Jurkat, Clone E6-1 (cell line): ENCODE results near the gene CDH4.
"Not testable (repeated sequence)": the region's sequence is repeated elsewhere in the genome, so short reads cannot be mapped to it uniquely, and the experiment has no call there.

Experiments
- DNase-seq: peaks from one replicate; pipeline ENCODE4 v3.0.0-alpha.2; 2011; ENCODE audit warnings: low read depth, low spot score
- H3K4me3 ChIP-seq: 2 replicates; pipeline ENCODE4 v1.5.1; 2011; ENCODE audit warnings: mild to moderate bottlenecking, low read length, control low read depth, moderate library complexity

Gene CDH4

GRCh38 chr20:61969806-61970205 is 717.7 kb downstream of the CDH4 start:
- DNase-seq = no peak
- no peak overlapping the region for H3K4me3 ChIP-seq

DNA sequence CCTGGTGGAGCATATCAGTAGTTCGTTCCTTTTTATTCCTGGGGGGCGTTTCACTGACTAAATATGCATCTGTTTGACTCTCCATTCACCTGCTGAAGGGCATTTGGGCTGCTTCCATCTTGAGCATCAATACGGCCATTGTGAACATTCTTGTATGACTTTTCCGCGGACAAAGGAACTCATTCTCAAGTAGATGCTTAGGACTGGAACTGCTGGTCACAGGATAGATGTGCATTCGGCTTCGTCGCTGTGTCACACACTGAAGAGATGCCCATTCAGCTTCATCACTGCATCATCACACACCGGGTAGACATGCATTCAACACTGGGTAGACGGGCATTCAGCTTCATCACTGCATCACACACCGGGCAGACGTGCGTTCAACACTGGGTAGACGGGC is 718.3 kb downstream of the CDH4 start:
- no peak overlapping the region for H3K4me3 ChIP-seq
- no peak for DNase-seq

DNA sequence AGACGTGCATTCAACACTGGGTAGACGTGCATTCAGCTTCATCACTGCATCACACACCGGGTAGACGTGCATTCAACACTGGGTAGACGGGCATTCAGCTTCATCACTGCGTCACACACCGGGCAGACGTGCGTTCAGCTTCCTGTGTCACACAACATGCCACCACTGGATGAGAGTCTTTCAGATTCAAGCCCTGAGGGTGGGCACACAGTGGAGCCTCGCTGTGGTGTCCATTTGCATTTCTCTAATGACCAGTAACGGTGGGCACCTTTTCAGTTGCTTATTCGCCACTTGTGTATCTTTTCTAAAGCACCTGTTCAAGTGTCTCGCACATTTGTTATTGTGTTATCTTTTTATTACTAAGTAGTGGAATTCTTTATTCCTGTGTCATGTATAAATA is 719.5 kb downstream of the CDH4 start:
- DNase-seq, H3K4me3 ChIP-seq: not testable (repeated sequence)

GRCh38 chr20:61972636-61973508 is 720.8 kb downstream of the CDH4 start:
- DNase-seq = no peak
- H3K4me3 ChIP-seq = no peak overlapping the region

GRCh38 chr20:61973515-61974356 is 721.7 kb downstream of the CDH4 start:
- no peak overlapping the region for H3K4me3 ChIP-seq
- DNase-seq = no peak

GRCh38 chr20:61974357-61974665 is 722.2 kb downstream of the CDH4 start:
- H3K4me3 ChIP-seq = no peak overlapping the region
- DNase-seq = no peak

DNA sequence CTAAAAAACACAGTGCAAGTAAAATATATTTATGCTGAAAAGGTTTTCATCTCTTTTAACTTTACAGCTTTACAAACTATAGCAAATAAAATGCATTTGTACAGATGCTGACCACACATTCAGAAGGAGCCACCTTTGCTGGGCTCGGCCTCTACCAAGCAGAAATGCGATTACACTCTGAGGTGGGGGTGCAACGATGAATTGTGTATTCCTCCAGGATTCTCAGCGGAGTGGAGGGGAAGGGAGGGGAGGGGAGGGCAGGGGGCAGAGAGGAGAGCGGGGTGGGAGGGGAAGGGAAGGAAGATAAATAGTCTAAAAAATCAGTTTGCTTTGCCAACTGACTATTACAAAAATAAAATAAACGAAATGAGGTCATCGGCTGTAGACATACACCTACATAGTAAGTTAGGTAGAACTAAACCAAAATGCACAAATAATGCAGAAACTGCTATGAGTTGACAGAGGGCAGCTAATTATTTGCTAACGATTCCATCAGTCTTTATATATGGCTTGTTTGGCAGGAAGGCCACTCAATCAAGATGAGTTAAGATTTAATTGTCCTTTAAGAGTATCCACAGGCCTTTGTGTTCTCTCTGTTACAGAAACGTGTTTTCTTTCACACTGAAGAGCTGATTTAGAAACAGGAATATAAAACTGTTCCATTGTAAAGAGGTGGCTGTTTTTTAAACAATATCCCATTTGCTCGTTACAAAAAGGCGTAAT is 723.5 kb downstream of the CDH4 start:
- H3K4me3 ChIP-seq = no peak overlapping the region
- no peak for DNase-seq

DNA sequence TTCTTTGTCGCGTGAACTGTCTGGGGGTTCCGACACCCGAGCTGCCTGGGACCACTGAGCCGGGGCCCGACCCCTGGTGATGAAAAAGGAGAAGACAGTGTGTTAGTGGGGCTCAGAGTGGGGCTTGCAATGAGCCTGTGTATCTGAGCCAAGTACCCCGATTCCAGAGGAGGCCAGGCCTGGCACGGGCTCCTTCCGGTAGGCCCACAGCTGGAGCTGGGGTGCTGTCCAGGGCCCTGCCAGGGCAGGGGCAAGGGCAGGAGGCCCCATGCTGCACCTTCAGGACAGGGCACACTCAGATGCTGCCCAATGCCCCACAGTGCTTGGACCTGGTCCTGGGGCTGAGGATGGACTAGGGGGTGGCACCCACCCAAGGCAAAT is 724.2 kb downstream of the CDH4 start:
- no peak overlapping the region for H3K4me3 ChIP-seq
- DNase-seq = no peak

DNA sequence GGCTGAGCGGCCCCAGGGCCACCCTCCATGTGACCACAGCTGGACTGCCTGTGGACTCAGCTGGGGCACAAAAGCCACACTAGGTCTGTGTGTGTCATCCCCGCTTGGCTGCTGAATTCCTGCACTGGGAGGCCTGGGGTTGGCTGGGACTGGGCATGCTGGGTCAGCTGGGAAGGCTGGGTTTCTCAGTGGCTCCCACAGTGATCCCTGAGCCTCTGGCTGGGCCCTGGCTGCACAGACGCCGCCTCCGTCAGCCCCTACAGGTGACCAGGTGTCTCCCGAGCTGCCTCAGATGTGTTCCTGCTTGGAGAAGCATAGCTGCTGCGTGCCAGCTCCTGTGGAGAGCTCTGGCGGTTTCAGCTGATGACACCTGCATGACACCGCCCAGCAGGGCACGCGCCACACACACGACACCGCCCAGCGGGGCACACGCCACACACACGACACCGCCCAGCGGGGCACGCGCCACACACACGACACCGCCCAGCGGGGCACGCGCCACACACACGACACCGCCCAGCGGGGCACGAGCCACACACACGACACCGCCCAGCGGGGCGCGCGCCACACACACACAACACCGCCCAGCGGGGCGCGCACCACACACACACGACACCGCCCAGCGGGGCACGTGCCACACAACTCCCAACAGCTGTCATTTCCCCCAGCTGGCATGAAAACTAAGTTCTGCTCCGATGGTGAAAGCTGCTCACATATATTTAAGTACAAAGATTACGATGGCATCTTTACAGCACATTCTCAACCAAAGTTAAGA is 724.8 kb downstream of the CDH4 start:
- no peak overlapping the region for H3K4me3 ChIP-seq
- DNase-seq = no peak

DNA sequence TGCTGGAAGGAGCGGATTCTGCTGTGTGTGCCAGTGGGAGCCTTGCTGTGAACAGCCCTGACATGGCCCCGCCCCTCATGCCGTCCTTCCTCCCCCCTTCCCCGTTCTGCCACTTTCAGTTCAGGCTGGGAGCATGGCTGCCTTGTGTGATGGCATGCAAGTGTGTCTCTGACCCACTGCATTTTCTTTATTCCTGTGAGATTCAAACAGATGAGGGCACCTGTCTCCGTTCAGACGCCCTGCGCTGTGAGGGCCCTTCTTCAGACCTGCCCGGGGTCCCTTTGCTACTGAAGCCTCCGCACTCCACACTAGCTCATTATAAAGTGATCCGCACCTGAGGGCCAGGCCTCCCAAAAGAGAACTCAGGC is 725.3 kb downstream of the CDH4 start:
- no peak overlapping the region for H3K4me3 ChIP-seq
- no peak for DNase-seq

GRCh38 chr20:61978491-61978890 is 726.4 kb downstream of the CDH4 start:
- no peak for DNase-seq
- no peak overlapping the region for H3K4me3 ChIP-seq

- no peak for DNase-seq
- no peak overlapping the region for H3K4me3 ChIP-seq
These were observed 727.0 kb downstream of the CDH4 start for GRCh38 chr20:61979090-61979489.

DNA sequence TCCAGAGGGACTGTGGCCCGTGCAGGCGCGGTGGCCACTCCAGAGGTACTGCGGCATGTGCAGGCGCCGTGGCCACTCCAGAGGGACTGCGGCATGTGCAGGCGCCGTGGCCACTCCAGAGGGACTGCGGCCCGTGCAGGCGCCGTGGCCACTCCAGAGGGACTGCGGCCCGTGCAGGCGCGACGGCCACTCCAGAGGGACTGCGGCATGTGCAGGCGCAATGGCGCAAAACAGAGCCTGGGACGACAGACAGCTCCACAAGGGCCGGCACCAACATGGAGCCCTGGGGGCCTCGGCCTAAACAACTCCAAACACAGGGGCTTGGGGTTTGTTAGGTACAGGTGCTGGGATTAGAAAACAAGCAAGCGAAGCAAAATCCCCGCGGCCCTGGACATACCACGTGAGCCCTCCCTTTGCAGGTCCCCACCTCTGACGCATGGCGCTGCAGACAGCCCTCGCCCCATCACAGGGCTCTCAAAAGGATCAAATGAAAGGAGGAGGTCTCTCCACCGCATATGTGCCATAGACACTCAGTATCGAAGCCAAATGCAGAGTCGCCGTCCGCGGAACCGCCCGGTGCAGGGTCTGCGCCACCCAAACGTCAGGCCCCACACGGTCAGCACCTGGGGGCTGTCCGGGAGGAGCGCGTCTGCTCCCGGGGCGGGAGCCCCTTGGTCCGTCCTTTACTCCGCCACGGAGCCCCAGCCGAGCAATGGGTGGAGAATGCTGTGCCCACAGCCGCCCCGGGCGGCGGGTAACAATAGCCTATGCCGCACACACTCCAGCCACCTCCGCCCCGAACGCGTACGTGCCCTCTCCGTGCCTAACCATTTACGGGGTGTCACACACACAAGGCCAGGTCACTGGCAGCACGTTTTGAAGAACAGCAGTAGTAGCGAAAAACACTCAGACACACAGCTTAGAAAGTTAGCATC is 727.9 kb downstream of the CDH4 start:
- H3K4me3 ChIP-seq = no peak overlapping the region
- DNase-seq = no peak

DNA sequence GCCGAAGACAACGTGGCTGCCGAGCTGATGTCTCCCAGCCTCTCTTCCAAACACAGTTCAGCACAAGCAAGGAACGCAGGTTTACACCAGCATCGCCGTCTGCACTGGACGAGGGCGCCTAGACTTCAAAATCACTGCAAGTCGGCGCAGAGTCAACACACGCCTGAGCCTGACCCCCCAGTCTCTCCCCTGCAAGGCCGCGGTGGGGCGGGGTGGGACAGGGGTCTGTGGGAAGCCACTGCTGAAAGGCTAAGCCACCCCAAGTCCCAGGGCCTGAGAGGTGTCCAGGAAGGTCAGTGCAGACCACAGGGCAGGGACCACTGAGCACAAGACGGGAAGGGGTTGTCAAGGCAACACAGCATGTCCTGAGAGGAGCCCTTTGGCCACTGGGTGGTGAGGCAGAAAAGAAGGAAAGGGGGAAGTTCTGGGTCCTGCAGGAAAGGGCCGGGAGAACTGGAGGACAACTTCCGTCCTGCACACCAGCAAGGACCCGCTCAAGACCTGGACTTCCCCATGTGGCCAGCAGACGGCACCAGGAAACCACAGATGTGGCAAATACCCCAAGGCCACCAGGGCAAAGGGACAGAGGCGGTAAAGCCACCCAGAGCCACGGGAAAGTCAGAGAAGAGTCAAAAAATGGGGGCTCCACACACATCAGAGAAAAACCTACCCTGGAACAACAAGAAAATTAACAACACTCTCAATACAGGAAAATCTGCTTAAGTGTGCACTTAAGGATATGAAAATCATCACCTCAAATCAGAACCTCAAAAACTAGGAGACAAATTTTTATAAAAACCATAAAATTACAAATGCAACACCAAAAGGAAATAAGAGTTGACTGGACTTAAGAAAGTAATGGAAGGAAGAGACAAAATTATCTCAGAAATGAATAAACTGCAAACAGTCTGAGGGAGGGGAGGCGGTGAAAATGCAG is 728.9 kb downstream of the CDH4 start:
- DNase-seq = no peak
- no peak overlapping the region for H3K4me3 ChIP-seq

DNA sequence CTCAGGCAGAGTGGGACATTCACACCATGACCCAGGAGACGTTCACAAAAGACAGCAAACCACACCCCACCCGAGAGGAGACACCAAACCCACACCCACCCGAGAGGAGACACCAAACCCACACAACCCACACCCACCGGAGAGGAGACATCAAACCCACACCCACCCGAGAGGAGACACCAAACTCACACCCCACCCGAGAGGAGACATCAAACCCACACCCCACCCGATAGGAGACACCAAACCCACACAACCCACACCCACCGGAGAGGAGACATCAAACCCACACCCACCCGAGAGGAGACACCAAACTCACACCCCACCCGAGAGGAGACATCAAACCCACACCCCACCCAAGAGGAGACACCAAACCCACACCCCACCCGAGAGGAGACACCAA is 729.6 kb downstream of the CDH4 start:
- H3K4me3 ChIP-seq, DNase-seq: not testable (repeated sequence)

- peak; percentile 60 for DNase-seq
- no peak overlapping the region for H3K4me3 ChIP-seq
These were observed 730.3 kb downstream of the CDH4 start for GRCh38 chr20:61982191-61982950.

DNA sequence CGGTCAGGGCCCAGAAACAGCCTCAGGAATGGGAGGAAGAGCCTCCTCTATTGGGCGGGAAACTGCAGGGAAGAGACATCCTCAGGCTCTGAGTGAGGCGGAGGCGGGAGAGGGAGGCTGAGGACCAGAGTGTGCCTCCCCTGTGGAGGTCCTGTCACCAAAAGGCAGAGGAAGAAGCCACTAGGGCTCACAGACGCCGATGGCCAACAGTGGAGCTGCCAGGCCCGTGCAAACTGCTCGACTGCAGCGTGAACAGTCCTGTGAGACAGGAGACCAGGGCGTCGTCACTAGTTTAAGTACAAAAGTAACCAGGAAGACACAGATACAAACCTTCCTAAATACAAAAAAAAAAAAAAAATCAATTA is 730.9 kb downstream of the CDH4 start:
- DNase-seq = no peak
- H3K4me3 ChIP-seq = no peak overlapping the region
